Hepatocyte (in vitro differentiated cells): Measurements from ENCODE around the gene GARS1.

Experiments
- CTCF ChIP-seq: fragments of 200-600 bp; sonication (generic); IDR thresholded peaks from 2 replicates; pipeline ENCODE4 v1.5.1; 2016; ENCODE audit warnings: antibody characterized with exemption, mild to moderate bottlenecking; ENCODE audit not compliant: poor library complexity
- EZH2 ChIP-seq: fragments of 200-600 bp; sonication (generic); IDR thresholded peaks from 2 replicates; pipeline ENCODE4 v1.6.1; 2016; ENCODE audit warnings: antibody characterized with exemption, mild to moderate bottlenecking, borderline replicate concordance

- TF ChIP-seq CTCF, result no peak
- TF ChIP-seq EZH2, result no peak
Observed at GRCh38 chr7:30627026-30627425, 32.3 kb downstream of the GARS1 start.
